ENCODE data around the gene UPF3B.
"Not testable (repeated sequence)": the region's sequence is repeated elsewhere in the genome, so short reads cannot be mapped to it uniquely, and the experiment has no call there.

The UPF3B gene

DNA sequence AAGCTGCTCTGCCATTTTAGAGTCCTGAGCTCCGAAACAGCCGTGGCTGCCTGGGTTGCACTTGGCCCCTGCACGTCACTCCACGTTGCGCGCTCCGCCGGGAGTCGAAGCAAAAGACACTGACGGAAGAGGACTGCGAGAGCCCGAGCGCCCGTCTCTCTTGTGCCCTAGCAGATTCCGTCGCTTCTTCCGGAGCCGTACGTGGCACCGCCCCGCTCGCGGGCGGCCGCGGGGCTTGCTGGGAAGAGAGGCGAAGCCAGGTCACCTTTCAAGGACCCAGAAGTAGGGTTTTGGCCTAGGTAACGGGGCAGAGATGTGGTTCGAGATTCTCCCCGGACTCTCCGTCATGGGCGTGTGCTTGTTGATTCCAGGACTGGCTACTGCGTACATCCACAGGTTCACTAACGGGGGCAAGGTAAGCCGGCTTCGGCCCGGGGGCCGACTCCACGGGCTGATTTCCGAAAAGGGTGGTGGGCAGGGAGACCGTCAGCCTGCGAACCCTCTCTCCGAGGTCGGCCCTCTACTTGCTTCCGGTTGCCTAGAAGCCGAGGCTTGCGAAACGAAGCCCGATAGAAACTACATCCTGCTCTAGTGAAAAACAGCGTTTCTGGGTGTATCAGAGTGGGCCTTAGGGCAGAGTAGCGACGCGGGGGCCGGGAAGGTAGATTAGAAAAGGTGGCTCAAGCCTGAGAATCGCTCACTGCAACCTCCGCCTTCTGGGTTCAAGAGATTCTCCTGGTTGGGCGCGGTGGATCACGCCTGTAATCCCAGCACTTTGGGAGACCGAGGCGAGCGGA, 19.0 kb upstream of the UPF3B start, which contains the start of the genes NDUFA1 and RNF113A:
NDUFA1 (plus strand) TSS at position 234 of the 797 bp plus-strand sequence; CDS start at position 314, 80 bp downstream.
RNF113A (minus strand) TSS at position 135 of the 797 bp plus-strand sequence; CDS start at position 15, 120 bp downstream.
- Mint-ChIP-seq H3K36me3 (ENCODE audit: low read depth) (peaks cover 7% of the 10 kb centered on the region), H3K4me1 (ENCODE audit: low read depth) (peaks cover 4% of the 10 kb centered on the region), H3K4me3 (peak within 1 kb of the TSS; percentile 98), H3K27ac (peak within 1 kb of the TSS; percentile 99), H3K27me3 (ENCODE audit: low read depth) (no peaks in the 10 kb centered on the region), H3K9me3 (no peaks in the 10 kb centered on the region)

GRCh38 chrX:119871245-119871598, 18.5 kb upstream of the UPF3B start:
- H3K27ac Mint-ChIP-seq: peak overlapping the region; percentile 99
- H3K27me3 Mint-ChIP-seq (ENCODE audit: low read depth): no peaks in the 10 kb centered on the region
- no peaks in the 10 kb centered on the region for H3K9me3 Mint-ChIP-seq
- H3K4me3 Mint-ChIP-seq: peak overlapping the region; percentile 98
- peaks cover 7% of the 10 kb centered on the region for H3K36me3 Mint-ChIP-seq (ENCODE audit: low read depth)
- H3K4me1 Mint-ChIP-seq (ENCODE audit: low read depth): peaks cover 4% of the 10 kb centered on the region

GRCh38 chrX:119870626-119871131, 17.9 kb upstream of the UPF3B start:
- Mint-ChIP-seq H3K4me1 (ENCODE audit: low read depth) (peaks cover 4% of the 10 kb centered on the region), H3K27me3 (ENCODE audit: low read depth) (no peaks in the 10 kb centered on the region), H3K27ac (peak overlapping the region; percentile 99), H3K36me3 (ENCODE audit: low read depth) (peaks cover 7% of the 10 kb centered on the region), H3K9me3 (no peaks in the 10 kb centered on the region), H3K4me3 (peak overlapping the region; percentile 98)

- Mint-ChIP-seq H3K9me3 (no peaks in the 10 kb centered on the region), H3K27ac (peak overlapping the region; percentile 99), H3K4me1 (ENCODE audit: low read depth) (peaks cover 18% of the 10 kb centered on the region), H3K4me3 (peak overlapping the region; percentile 99), H3K27me3 (ENCODE audit: low read depth) (no peaks in the 10 kb centered on the region), H3K36me3 (ENCODE audit: low read depth) (peaks cover 5% of the 10 kb centered on the region)
Measured at GRCh38 chrX:119853444-119853843, 681 bp upstream of the UPF3B start.

DNA sequence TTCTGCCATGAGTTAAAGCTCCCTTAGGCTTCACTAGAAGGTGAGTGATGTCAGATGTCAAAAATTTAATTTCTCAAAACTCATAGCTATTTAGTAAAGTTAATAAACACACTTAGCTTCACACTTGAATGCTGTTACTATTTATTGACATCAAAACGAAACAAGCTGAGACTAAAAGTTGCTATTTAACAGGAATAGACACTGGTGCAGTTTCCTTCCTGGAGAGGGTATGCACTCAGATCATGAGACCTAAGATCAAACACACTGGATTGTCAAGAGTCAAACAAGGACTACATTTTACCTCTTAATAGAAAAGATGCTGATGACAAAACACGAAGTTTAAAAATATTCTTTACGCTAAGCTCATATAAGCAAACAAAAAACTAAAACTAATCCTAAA, 18.9 kb downstream of the UPF3B start:
- no peaks in the 10 kb centered on the region for H3K27me3 Mint-ChIP-seq (ENCODE audit: low read depth)
- no peaks in the 10 kb centered on the region for H3K9me3 Mint-ChIP-seq
- no peak overlapping the region for H3K27ac Mint-ChIP-seq
- peaks cover 1% of the 10 kb centered on the region for H3K4me1 Mint-ChIP-seq (ENCODE audit: low read depth)
- H3K4me3 Mint-ChIP-seq: no peak overlapping the region
- H3K36me3 Mint-ChIP-seq (ENCODE audit: low read depth): peaks cover 52% of the 10 kb centered on the region

GRCh38 chrX:119828446-119828845, 24.3 kb downstream of the UPF3B start:
- Mint-ChIP-seq H3K27ac (no peak overlapping the region), H3K36me3 (ENCODE audit: low read depth) (peaks cover 25% of the 10 kb centered on the region), H3K27me3 (ENCODE audit: low read depth) (no peaks in the 10 kb centered on the region), H3K9me3 (no peaks in the 10 kb centered on the region), H3K4me1 (ENCODE audit: low read depth) (peaks cover 9% of the 10 kb centered on the region), H3K4me3 (no peak overlapping the region)

DNA sequence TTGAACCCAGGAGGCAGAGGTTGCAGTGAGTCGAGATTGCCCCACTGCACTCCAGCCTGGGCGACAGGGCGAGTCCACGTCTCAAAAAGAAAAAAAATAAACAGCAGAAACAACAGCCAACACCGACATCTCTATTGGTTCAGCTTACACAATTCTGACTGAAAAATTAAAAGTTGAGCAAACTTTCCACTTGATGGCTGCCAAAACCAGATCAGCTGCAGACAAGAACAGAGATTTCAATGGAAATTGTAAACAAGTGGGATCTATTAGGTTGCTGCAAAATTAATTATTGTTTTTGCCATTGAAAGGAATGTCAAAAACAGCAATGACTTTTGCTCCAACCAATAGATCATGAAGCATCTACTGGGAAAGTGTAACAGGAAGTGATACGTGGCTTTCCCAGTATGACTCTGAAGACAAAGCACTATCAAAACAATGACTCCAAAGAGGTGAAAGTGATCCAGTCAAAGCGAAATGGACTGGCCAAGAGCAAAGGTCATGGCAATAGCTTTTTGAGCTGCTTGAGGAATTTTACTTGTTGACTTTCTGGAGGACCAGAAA, 26.3 kb downstream of the UPF3B start:
- Mint-ChIP-seq H3K27me3 (ENCODE audit: low read depth) (no peaks in the 10 kb centered on the region), H3K4me3 (no peak overlapping the region), H3K27ac (no peak overlapping the region), H3K9me3 (no peaks in the 10 kb centered on the region), H3K36me3 (ENCODE audit: low read depth) (peaks cover 18% of the 10 kb centered on the region), H3K4me1 (ENCODE audit: low read depth) (peaks cover 15% of the 10 kb centered on the region)

DNA sequence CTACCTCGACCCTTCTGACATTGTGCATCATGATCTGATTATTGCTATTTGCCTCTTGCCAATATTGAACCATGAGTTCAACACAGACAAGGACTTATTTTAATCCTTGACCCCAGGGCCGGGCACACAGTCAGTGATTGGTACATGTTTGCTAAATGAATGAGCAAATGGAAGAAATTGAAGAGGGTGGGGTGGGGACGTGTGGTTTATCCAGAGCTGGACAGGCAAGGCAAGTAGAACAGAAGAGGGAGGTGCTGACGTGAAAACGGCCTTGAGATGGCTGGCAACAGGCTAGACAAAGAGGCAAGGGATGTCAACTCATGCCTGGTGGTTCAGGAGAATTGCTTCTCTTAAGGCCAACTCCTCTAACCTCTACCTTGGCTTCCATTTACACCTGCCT, 28.5 kb downstream of the UPF3B start:
- peaks cover 19% of the 10 kb centered on the region for H3K4me1 Mint-ChIP-seq (ENCODE audit: low read depth)
- H3K27me3 Mint-ChIP-seq (ENCODE audit: low read depth); H3K4me3 Mint-ChIP-seq; H3K27ac Mint-ChIP-seq; H3K36me3 Mint-ChIP-seq (ENCODE audit: low read depth); H3K9me3 Mint-ChIP-seq: not testable (repeated sequence)

- not testable (repeated sequence) for H3K36me3 Mint-ChIP-seq (ENCODE audit: low read depth); H3K27me3 Mint-ChIP-seq (ENCODE audit: low read depth); H3K9me3 Mint-ChIP-seq
- Mint-ChIP-seq H3K4me3 (peak overlapping the region; percentile 55), H3K27ac (peak overlapping the region; percentile 94), H3K4me1 (ENCODE audit: low read depth) (peaks cover 16% of the 10 kb centered on the region)
Measured at GRCh38 chrX:119821703-119822102, 31.1 kb downstream of the UPF3B start.

DNA sequence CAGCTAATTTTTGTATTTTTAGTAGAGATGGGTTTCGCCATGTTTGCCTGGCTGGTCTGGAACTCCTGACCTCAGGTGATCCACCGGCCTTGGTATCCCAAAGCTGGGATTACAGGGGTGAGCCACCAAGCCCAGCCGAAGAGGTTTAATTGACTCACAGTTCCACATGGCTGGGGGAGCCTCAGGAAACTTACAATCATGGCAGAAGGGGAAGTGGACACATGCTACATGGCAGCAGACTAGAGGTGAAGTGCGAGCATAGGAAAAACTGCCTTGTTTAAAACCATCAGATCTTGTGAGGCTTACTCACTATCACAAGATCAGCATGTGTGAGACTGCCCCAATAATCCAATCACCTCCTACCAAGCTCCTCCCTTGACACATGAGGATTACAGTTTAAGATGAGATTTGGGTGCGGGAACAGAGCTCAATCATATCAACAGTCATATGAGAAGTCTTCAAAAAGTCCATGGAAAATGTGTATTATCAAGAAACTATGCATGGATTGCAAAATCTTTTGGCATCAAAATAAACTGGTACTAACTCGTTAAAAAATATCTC, 35.6 kb downstream of the UPF3B start:
- Mint-ChIP-seq H3K4me3 (no peak overlapping the region), H3K27ac (no peak overlapping the region), H3K27me3 (ENCODE audit: low read depth) (no peaks in the 10 kb centered on the region), H3K9me3 (no peaks in the 10 kb centered on the region), H3K4me1 (ENCODE audit: low read depth) (peaks cover 9% of the 10 kb centered on the region), H3K36me3 (ENCODE audit: low read depth) (peaks cover 3% of the 10 kb centered on the region)

DNA sequence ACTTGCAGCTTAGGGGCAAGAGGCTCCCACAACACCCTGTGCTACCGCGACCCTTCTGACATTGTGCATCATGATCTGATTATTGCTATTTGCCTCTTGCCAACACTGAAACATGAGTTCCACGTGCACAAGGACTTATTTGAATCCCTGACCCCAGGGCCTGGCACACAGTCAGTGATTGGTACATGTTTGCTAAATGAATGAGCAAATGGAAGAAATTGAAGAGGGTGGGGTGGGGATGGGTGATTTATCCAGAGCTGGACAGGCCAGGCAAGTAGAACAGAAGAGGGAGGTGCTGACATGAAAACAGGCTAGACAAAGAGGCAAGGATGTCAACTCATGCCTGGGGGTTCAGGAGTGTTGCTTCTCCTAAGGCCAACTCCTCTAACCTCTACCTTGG, 36.5 kb downstream of the UPF3B start:
- Mint-ChIP-seq H3K4me3 (no peak overlapping the region), H3K9me3 (no peaks in the 10 kb centered on the region), H3K36me3 (ENCODE audit: low read depth) (peaks cover 3% of the 10 kb centered on the region), H3K4me1 (ENCODE audit: low read depth) (peaks cover 4% of the 10 kb centered on the region), H3K27me3 (ENCODE audit: low read depth) (no peaks in the 10 kb centered on the region), H3K27ac (no peak overlapping the region)

DNA sequence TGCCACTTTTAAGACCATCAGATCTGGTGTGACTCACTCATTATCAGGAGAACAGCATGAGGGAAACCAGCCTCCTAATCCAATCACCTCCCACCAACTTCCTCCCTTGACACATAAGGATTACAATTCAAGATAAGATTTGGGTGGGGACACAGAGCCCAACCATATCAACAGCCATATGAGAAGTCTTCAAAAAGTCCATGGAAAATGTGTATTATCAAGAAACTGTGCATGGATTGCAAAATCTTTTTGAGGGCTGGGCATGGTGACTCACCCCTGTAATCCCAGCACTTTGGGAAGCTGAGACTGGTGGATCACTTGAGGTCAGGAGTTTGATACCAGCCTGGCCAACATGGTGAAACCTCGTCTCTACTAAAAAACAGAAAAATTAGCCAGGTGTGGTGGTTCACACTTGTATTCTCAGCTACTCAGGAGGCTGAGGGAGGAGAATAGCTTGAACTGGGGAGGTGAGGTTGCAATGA, 43.5 kb downstream of the UPF3B start:
- Mint-ChIP-seq H3K36me3 (ENCODE audit: low read depth) (peaks cover 2% of the 10 kb centered on the region), H3K9me3 (no peaks in the 10 kb centered on the region), H3K27me3 (ENCODE audit: low read depth) (no peaks in the 10 kb centered on the region), H3K4me1 (ENCODE audit: low read depth) (no peaks in the 10 kb centered on the region), H3K27ac (no peak overlapping the region), H3K4me3 (no peak overlapping the region)

GRCh38 chrX:119808461-119808860, 44.3 kb downstream of the UPF3B start:
- not testable (repeated sequence) for H3K9me3 Mint-ChIP-seq; H3K4me1 Mint-ChIP-seq (ENCODE audit: low read depth); H3K4me3 Mint-ChIP-seq; H3K36me3 Mint-ChIP-seq (ENCODE audit: low read depth); H3K27me3 Mint-ChIP-seq (ENCODE audit: low read depth); H3K27ac Mint-ChIP-seq

DNA sequence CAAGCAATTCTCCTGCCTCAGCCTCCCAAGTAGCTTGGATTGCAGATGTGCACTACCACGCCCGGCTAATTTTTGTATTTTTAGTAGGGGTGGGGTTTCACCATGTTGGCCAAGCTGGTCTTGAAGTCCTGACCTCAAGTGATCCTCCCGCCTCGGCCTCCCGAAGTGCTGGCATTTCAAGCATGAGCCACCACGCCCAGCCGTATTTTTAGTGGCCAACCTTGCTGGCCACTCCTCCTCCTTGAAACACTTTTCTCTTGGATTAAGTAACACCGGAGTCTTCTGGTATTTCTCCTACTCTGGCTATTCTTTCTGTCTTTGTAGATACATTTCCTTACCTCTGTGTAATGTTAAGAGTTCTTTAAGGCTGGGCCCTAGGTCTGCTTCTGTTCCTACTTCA, 50.2 kb downstream of the UPF3B start:
- H3K9me3 Mint-ChIP-seq: no peaks in the 10 kb centered on the region
- no peaks in the 10 kb centered on the region for H3K27me3 Mint-ChIP-seq (ENCODE audit: low read depth)
- H3K36me3 Mint-ChIP-seq (ENCODE audit: low read depth): no peaks in the 10 kb centered on the region
- no peaks in the 10 kb centered on the region for H3K4me1 Mint-ChIP-seq (ENCODE audit: low read depth)
- H3K27ac Mint-ChIP-seq: no peak overlapping the region
- no peak overlapping the region for H3K4me3 Mint-ChIP-seq

Data from T-helper 1 cell treated with Interleukin-12 subunit alpha and Interleukin-12 subunit beta and Interleukin-4 antibody, amounts not matched to agents 30 μg/mL and 1 μg/mL, for 36 hours (primary cell).